GM12891 (cell line): ENCODE data around the gene DOCK4.

Experiments
- PAX5 ChIP-seq: IDR thresholded peaks from 2 replicates; pipeline ENCODE4 v1.6.1; 2011; ENCODE audit warnings: low read length, moderate library complexity, mild to moderate bottlenecking; ENCODE audit not compliant: insufficient read depth, severe bottlenecking
- POLR2A ChIP-seq: IDR thresholded peaks from 2 replicates; pipeline ENCODE4 v1.6.1; 2011; ENCODE audit warnings: low read depth, low read length, control low read depth
- POLR2AphosphoS5 ChIP-seq: IDR thresholded peaks from 2 replicates; pipeline ENCODE4 v1.6.1; 2011; ENCODE audit warnings: low read depth, low read length, control low read depth
- POU2F2 ChIP-seq: IDR thresholded peaks from 2 replicates; pipeline ENCODE4 v1.6.1; 2011; ENCODE audit warnings: low read depth, mild to moderate bottlenecking, control low read depth, low read length, moderate library complexity
- SPI1 ChIP-seq: IDR thresholded peaks from 2 replicates; pipeline ENCODE4 v1.6.1; 2011; ENCODE audit warnings: low read depth, low read length, control low read depth
- TAF1 ChIP-seq: IDR thresholded peaks from 2 replicates; pipeline ENCODE4 v1.6.1; 2011; ENCODE audit warnings: low read depth, low read length, control low read depth

GRCh38 chr7:111813306-111813705 is 392.9 kb downstream of the DOCK4 start:
- TF ChIP-seq POLR2AphosphoS5: no peak
- no peak for TF ChIP-seq TAF1
- TF ChIP-seq POLR2A: no peak
- TF ChIP-seq PAX5: no peak
- no peak for TF ChIP-seq POU2F2
- TF ChIP-seq SPI1: no peak
